Progenitor cell of endocrine pancreas (in vitro differentiated cells): ENCODE results near the gene BOC. TPM values are rescaled to one million over a fixed set of nuclear protein-coding genes. Genes with fewer than 3 reads are reported as not detected.

Source experiments
- DNase-seq: peaks from one replicate; pipeline ENCODE4 v3.0.0; 2021; ENCODE audit warnings: low spot score; ENCODE audit not compliant: unreplicated experiment
- H3K27ac Mint-ChIP-seq: 2 replicates; pipeline ENCODE4 v1.8.0; 2021; ENCODE audit warnings: mild to moderate bottlenecking, moderate library complexity, mixed read lengths
- H3K27me3 Mint-ChIP-seq: 2 replicates; pipeline ENCODE4 v1.8.0; 2021; ENCODE audit warnings: mixed read lengths
- H3K36me3 Mint-ChIP-seq: 2 replicates; pipeline ENCODE4 v1.8.0; 2022; ENCODE audit warnings: mixed read lengths; ENCODE audit not compliant: insufficient read depth
- H3K4me1 Mint-ChIP-seq: 2 replicates; pipeline ENCODE4 v1.8.0; 2021; ENCODE audit warnings: low read depth, mixed read lengths
- H3K4me3 Mint-ChIP-seq: 2 replicates; pipeline ENCODE4 v1.8.0; 2021; ENCODE audit warnings: low read depth, mild to moderate bottlenecking, moderate library complexity, mixed read lengths
- H3K9me3 Mint-ChIP-seq: 2 replicates; pipeline ENCODE4 v1.8.0; 2021; ENCODE audit warnings: low read depth, mixed read lengths
- total RNA-seq: library from RNA; stranded (reverse); gene quantifications from 2 replicates; pipeline ENCODE4 v1.2.1, GENCODE V29; 2021
- TF ChIP-seq, protein P1 (sequence below): fragments of 200-600 bp; sonication (generic); IDR thresholded peaks from one replicate; pipeline ENCODE4 v1.5.0; 2021; ENCODE audit warnings: antibody characterized with exemption, mild to moderate bottlenecking; ENCODE audit not compliant: unreplicated experiment

BOC gene
- total RNA-seq, 1 donor from 2014 or later: 10.8 TPM

DNA sequence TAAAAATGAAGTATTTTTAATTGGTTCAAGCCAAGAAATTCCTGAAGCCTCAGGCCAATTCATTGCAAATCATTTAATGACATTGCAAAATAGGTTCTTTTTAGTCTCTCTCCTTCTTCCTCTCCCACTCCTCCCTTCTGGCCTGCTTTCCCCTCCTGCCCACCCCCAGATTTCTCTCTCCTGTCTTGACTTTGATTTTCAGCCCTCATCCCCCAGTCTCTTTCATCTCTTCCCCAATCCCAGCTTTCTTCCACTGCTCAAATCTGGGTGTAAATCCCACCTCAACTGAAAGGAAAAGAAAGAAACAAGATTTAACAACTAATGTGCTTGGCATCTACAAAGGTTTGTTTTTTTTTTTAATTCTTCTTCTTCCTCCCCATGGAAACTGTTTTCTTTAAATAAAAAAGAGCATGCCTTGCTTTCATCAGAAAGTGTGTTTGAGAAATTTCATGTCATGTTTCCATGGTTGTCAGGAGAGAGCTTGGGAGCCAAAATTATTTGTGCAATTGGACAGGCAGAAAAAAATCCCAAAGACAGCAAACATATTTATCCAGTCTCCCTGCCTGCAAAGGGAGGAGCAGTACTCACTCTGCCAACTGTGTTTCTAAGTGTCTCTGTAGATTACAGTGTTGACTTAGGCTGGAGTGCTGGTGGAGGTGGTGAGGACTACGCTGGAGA lies 50.4 kb downstream of the BOC start:
- no peaks in the 10 kb centered on the region for H3K9me3 Mint-ChIP-seq

DNA sequence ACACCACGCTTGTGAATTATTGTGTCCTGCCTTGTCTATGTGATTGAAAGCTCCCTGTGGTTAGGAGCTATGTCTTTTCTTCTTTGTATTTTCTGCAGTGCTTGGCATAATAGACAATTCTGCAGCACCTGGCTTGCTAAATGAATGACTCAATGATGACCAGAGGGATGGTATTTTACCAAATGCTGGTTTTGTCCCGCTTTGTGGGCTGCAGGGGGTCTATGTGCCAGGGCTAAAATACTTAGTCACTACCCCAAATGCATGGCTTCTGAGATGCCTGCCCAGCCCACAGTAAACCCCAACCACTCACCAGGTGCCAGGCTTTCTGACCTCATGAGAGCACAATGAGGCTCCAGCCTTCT lies 50.9 kb downstream of the BOC start:
- Mint-ChIP-seq H3K36me3 (peaks cover 3% of the 10 kb centered on the region), H3K27ac (no peak overlapping the region), H3K27me3 (peaks cover 6% of the 10 kb centered on the region), H3K4me3 (no peak overlapping the region), H3K4me1 (peaks cover 40% of the 10 kb centered on the region), H3K9me3 (no peaks in the 10 kb centered on the region)
- TF ChIP-seq, protein P1, sequence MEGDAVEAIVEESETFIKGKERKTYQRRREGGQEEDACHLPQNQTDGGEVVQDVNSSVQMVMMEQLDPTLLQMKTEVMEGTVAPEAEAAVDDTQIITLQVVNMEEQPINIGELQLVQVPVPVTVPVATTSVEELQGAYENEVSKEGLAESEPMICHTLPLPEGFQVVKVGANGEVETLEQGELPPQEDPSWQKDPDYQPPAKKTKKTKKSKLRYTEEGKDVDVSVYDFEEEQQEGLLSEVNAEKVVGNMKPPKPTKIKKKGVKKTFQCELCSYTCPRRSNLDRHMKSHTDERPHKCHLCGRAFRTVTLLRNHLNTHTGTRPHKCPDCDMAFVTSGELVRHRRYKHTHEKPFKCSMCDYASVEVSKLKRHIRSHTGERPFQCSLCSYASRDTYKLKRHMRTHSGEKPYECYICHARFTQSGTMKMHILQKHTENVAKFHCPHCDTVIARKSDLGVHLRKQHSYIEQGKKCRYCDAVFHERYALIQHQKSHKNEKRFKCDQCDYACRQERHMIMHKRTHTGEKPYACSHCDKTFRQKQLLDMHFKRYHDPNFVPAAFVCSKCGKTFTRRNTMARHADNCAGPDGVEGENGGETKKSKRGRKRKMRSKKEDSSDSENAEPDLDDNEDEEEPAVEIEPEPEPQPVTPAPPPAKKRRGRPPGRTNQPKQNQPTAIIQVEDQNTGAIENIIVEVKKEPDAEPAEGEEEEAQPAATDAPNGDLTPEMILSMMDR: no peak
- DNase-seq: no peak

More for the DNA sequence above, 50.4 kb downstream of the BOC start:
- no peak for DNase-seq
- Mint-ChIP-seq H3K4me1 (peaks cover 35% of the 10 kb centered on the region), H3K27ac (no peak overlapping the region), H3K36me3 (peaks cover 3% of the 10 kb centered on the region), H3K27me3 (peaks cover 6% of the 10 kb centered on the region), H3K4me3 (no peak overlapping the region)
- TF ChIP-seq, protein P1: no peak

DNA sequence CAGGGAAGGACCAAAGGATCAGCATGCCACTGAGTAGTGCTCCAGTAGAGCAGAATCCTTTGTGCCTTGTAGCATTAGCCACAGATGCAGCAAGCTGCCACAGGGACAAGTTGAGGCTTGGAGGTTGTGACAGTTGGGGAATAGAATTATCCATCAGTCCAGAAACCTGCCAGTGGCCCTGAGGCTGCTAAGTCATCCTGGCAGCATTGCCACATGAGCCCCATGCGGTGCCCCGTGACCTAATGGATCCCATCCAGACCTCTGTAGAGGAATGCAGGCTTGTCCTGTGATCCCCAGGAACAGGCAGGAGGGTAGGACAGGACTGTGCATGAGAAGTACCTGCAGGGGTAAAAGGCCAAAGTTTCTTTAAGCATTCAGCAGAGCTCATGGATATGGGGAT lies 51.7 kb downstream of the BOC start:
- H3K9me3 Mint-ChIP-seq: no peaks in the 10 kb centered on the region
- H3K4me3 Mint-ChIP-seq: no peak overlapping the region
- peaks cover 6% of the 10 kb centered on the region for H3K27me3 Mint-ChIP-seq
- DNase-seq: no peak
- TF ChIP-seq, protein P1: no peak
- peaks cover 40% of the 10 kb centered on the region for H3K4me1 Mint-ChIP-seq
- H3K36me3 Mint-ChIP-seq: peaks cover 3% of the 10 kb centered on the region
- H3K27ac Mint-ChIP-seq: no peak overlapping the region

DNA sequence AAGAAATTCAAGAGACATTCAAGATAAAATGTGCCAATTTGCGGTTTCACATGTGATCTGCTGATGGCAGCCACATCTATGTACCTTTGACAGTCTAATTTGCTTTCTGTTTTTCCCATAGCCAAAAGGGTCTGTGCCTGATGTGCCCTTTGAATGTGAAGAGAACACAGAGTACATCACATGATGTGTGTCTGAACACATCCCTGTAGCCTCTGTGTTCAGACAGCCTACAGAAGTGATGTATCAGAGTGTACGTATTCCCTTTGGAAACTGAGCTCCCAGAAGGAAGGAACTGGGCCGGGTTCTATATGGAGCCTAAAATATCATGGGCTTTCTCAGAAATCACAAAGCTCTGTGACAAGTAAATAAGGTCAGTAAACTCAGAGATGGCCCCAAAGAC lies 52.4 kb downstream of the BOC start:
- Mint-ChIP-seq H3K27ac (peak overlapping the region; percentile 11), H3K36me3 (peaks cover 3% of the 10 kb centered on the region), H3K4me3 (no peak overlapping the region), H3K4me1 (peaks cover 40% of the 10 kb centered on the region), H3K9me3 (no peaks in the 10 kb centered on the region), H3K27me3 (peaks cover 3% of the 10 kb centered on the region)
- TF ChIP-seq, protein P1: no peak
- no peak for DNase-seq

DNA sequence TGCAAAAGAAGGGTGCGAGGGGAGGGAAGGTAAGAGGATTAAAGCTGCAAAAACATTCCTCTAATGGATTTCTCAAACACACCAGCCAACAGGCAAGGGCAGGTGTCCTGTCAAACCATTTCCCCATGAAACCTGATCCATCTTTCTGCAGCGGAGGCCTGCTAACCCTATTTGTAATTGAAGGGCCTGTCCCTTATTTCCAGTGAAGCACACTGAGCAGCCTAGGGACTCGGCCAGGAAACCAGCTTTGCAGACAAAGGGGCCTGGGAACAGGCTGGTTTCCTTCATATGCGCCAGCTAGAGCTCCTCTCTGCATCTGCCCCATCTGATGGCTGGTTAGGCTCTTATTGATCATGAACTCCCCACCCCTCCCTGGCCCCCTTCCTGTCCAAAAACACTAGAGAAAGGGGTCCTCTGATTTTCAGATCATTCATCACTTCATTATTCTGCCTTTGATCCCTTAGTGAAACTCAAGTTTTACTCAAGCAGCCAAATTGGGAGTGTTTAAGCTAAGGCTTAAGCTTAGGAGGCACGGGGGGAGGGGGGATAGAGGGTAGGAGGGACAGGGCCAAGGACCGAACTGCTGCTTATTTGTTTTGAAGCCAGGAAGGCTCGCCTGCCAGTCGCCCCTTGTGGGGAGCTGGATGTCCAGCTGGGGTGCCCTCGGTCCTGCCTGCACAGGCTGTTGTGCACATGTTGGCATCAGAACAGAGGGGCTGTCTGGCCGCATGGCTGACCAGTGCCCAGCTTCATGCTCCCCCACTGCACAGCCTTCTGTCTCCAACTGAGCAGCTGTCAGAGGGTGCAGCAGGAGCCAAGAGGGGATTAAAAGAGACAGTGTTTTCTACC lies 53.1 kb downstream of the BOC start:
- H3K4me3 Mint-ChIP-seq: no peak overlapping the region
- H3K4me1 Mint-ChIP-seq: peaks cover 40% of the 10 kb centered on the region
- H3K9me3 Mint-ChIP-seq: no peaks in the 10 kb centered on the region
- DNase-seq: no peak
- TF ChIP-seq, protein P1: no peak
- peaks cover 3% of the 10 kb centered on the region for H3K36me3 Mint-ChIP-seq
- peaks cover 3% of the 10 kb centered on the region for H3K27me3 Mint-ChIP-seq
- peak overlapping the region; percentile 11 for H3K27ac Mint-ChIP-seq
